ENCODE data around the gene HNRNPK. TPM values are rescaled to one million over a fixed set of nuclear protein-coding genes. Genes with fewer than 3 reads are reported as not detected.

Gene HNRNPK
- total and polyA plus RNA-seq, 2 of the 13 experiments (the other 11 are each of a cell fraction or from before 2014, with no cell fraction given) = 321 to 712 TPM

DNA sequence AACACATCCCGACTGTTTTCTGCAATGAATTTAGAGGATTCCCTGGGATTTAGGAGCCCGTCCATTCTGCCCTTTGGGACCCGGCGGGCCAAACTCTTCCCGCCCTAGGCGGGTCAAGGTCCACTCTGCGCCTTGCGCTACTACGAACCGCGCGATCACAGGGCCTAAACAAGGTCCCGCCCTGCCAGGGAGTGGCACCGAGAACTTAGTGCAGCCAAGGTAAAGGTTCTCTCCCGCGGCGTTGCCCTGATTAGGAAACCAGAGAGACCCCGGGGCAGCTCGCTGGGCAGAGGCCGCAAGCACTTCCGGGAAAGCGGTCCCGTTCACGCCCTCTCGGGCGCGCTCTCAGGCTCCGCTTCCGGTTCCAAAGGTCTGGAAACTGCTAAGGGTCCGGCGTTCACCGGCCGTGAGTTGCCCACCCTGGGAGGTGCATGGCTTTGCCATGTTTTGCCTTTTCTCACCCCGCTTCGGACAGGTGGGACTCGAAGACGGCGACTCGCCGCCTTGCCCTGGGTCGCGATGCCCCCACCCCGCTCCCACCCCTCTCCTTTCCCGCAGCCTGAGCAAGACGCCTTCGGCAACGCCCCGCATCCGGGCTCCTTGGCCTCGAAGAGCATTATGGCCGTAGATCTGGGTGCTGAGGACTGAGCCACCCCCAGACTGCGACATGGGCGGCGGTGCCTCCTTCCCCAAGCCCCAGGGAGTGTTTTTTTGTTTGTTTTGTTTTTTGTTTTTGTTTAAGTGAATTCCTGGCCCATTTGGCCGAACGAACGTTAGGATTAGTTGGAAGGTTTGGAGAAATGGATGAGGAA lies 23.4 kb downstream of the HNRNPK start (continued):
- TF ChIP-seq, protein P1, sequence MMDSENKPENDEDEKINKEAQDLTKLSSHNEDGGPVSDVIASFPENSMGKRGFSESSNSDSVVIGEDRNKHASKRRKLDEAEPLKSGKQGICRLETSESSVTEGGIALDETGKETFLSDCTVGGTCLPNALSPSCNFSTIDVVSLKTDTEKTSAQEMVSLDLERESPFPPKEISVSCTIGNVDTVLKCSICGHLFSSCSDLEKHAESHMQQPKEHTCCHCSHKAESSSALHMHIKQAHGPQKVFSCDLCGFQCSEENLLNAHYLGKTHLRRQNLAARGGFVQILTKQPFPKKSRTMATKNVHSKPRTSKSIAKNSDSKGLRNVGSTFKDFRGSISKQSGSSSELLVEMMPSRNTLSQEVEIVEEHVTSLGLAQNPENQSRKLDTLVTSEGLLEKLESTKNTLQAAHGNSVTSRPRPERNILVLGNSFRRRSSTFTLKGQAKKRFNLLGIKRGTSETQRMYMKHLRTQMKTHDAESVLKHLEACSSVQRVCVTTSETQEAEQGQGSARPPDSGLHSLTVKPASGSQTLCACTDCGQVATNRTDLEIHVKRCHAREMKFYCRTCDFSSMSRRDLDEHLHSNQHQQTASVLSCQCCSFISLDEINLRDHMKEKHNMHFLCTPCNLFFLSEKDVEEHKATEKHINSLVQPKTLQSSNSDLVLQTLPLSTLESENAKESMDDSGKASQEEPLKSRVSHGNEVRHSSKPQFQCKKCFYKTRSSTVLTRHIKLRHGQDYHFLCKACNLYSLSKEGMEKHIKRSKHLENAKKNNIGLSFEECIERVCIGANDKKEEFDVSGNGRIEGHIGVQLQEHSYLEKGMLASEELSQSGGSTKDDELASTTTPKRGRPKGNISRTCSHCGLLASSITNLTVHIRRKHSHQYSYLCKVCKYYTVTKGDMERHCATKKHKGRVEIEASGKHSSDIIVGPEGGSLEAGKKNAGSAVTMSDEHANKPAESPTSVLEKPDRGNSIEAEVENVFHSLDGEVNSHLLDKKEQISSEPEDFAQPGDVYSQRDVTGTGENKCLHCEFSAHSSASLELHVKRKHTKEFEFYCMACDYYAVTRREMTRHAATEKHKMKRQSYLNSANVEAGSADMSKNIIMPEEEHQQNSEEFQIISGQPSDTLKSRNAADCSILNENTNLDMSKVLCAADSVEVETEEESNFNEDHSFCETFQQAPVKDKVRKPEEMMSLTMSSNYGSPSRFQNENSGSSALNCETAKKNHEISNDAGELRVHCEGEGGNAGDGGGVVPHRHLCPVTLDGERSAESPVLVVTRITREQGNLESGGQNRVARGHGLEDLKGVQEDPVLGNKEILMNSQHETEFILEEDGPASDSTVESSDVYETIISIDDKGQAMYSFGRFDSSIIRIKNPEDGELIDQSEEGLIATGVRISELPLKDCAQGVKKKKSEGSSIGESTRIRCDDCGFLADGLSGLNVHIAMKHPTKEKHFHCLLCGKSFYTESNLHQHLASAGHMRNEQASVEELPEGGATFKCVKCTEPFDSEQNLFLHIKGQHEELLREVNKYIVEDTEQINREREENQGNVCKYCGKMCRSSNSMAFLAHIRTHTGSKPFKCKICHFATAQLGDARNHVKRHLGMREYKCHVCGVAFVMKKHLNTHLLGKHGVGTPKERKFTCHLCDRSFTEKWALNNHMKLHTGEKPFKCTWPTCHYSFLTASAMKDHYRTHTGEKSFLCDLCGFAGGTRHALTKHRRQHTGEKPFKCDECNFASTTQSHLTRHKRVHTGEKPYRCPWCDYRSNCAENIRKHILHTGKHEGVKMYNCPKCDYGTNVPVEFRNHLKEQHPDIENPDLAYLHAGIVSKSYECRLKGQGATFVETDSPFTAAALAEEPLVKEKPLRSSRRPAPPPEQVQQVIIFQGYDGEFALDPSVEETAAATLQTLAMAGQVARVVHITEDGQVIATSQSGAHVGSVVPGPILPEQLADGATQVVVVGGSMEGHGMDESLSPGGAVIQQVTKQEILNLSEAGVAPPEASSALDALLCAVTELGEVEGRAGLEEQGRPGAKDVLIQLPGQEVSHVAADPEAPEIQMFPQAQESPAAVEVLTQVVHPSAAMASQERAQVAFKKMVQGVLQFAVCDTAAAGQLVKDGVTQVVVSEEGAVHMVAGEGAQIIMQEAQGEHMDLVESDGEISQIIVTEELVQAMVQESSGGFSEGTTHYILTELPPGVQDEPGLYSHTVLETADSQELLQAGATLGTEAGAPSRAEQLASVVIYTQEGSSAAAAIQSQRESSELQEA (CRISPR knock-in tag; IDR thresholded peaks at IDR 0.05; ENCODE audit: not compliant biosample characterization) = peak; percentile 94
- TF ChIP-seq, protein P2, sequence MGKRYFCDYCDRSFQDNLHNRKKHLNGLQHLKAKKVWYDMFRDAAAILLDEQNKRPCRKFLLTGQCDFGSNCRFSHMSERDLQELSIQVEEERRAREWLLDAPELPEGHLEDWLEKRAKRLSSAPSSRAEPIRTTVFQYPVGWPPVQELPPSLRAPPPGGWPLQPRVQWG (CRISPR knock-in tag; IDR thresholded peaks at IDR 0.05; ENCODE audit: borderline replicate concordance, low read depth) = no peak
- TF ChIP-seq ZNF543 (CRISPR knock-in tag; IDR thresholded peaks at IDR 0.05) (no peak; the same call in 1 of the 2 replicates), ZNF484 (CRISPR knock-in tag; IDR thresholded peaks at IDR 0.05; ENCODE audit: borderline replicate concordance, low read depth) (no peak), MTF1 (CRISPR knock-in tag; IDR thresholded peaks at IDR 0.05) (no peak), DPF2 (CRISPR knock-in tag; IDR thresholded peaks at IDR 0.05; ENCODE audit: borderline replicate concordance, low read depth) (no peak), PHF8 (CRISPR knock-in tag; IDR thresholded peaks at IDR 0.05) (peak; percentile 98)
- TF ChIP-seq, protein P3, sequence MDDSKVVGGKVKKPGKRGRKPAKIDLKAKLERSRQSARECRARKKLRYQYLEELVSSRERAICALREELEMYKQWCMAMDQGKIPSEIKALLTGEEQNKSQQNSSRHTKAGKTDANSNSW (CRISPR knock-in tag; IDR thresholded peaks at IDR 0.05; ENCODE audit: borderline replicate concordance) = no peak; the same call in 1 of the 2 replicates
- TF ChIP-seq, protein P4, sequence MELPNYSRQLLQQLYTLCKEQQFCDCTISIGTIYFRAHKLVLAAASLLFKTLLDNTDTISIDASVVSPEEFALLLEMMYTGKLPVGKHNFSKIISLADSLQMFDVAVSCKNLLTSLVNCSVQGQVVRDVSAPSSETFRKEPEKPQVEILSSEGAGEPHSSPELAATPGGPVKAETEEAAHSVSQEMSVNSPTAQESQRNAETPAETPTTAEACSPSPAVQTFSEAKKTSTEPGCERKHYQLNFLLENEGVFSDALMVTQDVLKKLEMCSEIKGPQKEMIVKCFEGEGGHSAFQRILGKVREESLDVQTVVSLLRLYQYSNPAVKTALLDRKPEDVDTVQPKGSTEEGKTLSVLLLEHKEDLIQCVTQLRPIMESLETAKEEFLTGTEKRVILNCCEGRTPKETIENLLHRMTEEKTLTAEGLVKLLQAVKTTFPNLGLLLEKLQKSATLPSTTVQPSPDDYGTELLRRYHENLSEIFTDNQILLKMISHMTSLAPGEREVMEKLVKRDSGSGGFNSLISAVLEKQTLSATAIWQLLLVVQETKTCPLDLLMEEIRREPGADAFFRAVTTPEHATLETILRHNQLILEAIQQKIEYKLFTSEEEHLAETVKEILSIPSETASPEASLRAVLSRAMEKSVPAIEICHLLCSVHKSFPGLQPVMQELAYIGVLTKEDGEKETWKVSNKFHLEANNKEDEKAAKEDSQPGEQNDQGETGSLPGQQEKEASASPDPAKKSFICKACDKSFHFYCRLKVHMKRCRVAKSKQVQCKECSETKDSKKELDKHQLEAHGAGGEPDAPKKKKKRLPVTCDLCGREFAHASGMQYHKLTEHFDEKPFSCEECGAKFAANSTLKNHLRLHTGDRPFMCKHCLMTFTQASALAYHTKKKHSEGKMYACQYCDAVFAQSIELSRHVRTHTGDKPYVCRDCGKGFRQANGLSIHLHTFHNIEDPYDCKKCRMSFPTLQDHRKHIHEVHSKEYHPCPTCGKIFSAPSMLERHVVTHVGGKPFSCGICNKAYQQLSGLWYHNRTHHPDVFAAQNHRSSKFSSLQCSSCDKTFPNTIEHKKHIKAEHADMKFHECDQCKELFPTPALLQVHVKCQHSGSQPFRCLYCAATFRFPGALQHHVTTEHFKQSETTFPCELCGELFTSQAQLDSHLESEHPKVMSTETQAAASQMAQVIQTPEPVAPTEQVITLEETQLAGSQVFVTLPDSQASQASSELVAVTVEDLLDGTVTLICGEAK (IDR thresholded peaks at IDR 0.05) = peak; percentile 42; the same call in 1 of the 2 replicates
- TF ChIP-seq, protein P4 (CRISPR knock-in tag; IDR thresholded peaks at IDR 0.05) = peak; percentile 81; the same call in 1 of the 2 replicates

Measured in HepG2 (cell line).